DND-41 (cell line): ENCODE data around the gene DUSP1.

ENCODE experiments used
- ATAC-seq: fragments of 200-7000 bp; cut with Tn5 transposase; 3 replicates; pipeline ENCODE4 v1.9.1; 2021; ENCODE audit warnings: low read depth; ENCODE audit not compliant: insufficient read depth
- DNase-seq: peaks from one replicate; pipeline ENCODE4 v3.0.0-alpha.2; 2020
- H2AFZ ChIP-seq: 2 replicates; pipeline ENCODE4 v1.6.0; 2012; ENCODE audit warnings: low read depth, low read length
- H3K27ac ChIP-seq: 2 replicates; pipeline ENCODE4 v1.5.1; 2012; ENCODE audit warnings: low read length, inconsistent platforms
- H3K27me3 ChIP-seq: fragments of 200-600 bp; sonication (generic); 2 replicates; pipeline ENCODE4 v1.6.0; 2012; ENCODE audit warnings: low read length, mild to moderate bottlenecking, inconsistent platforms; ENCODE audit not compliant: insufficient read depth, poor library complexity
- H3K36me3 ChIP-seq: 2 replicates; pipeline ENCODE4 v1.5.1; 2012; ENCODE audit warnings: low read length, inconsistent platforms; ENCODE audit not compliant: insufficient read depth
- H3K4me1 ChIP-seq: 2 replicates; pipeline ENCODE4 v1.5.1; 2012; ENCODE audit warnings: mild to moderate bottlenecking, low read length; ENCODE audit not compliant: insufficient read depth
- H3K4me2 ChIP-seq: 2 replicates; pipeline ENCODE4 v1.6.0; 2012; ENCODE audit warnings: mild to moderate bottlenecking, moderate library complexity, low read length, inconsistent platforms; ENCODE audit not compliant: insufficient read depth
- H3K4me3 ChIP-seq, 2 experiments: fragments of 200-600 bp in 1 of 2; shearing (Covaris generic) in 1 of 2; 2 replicates each; pipeline ENCODE4 v1.5.1; 2012 to 2016; ENCODE audit warnings: inconsistent platforms in 2 of 2, low read length in 2 of 2, mild to moderate bottlenecking in 2 of 2, low read depth in 1 of 2, moderate library complexity in 1 of 2
- H3K79me2 ChIP-seq: 2 replicates; pipeline ENCODE4 v1.6.0; 2012; ENCODE audit warnings: low read length, inconsistent platforms; ENCODE audit not compliant: insufficient read depth
- H3K9ac ChIP-seq: 2 replicates; pipeline ENCODE4 v1.6.0; 2012; ENCODE audit warnings: low read depth, mild to moderate bottlenecking, inconsistent platforms, low read length, moderate library complexity
- H3K9me3 ChIP-seq: 2 replicates; pipeline ENCODE4 v1.5.1; 2012; ENCODE audit warnings: low read length, moderate library complexity, mild to moderate bottlenecking, inconsistent platforms; ENCODE audit not compliant: insufficient read depth, severe bottlenecking
- H4K20me1 ChIP-seq: 2 replicates; pipeline ENCODE4 v1.6.0; 2012; ENCODE audit warnings: low read length; ENCODE audit not compliant: insufficient read depth
- EZH2 ChIP-seq: IDR thresholded peaks from 3 replicates; pipeline ENCODE4 v1.6.1; 2012; ENCODE audit warnings: borderline replicate concordance, low read depth, mild to moderate bottlenecking, moderate library complexity, low read length, inconsistent platforms; ENCODE audit not compliant: severe bottlenecking
- TF ChIP-seq, protein P1 (sequence below): IDR thresholded peaks from 2 replicates; pipeline ENCODE4 v1.5.1; 2012; ENCODE audit warnings: borderline replicate concordance, low read length, moderate library complexity, mild to moderate bottlenecking; ENCODE audit not compliant: poor library complexity, severe bottlenecking; ENCODE audit errors: extremely low read depth

The DUSP1 gene

DNA sequence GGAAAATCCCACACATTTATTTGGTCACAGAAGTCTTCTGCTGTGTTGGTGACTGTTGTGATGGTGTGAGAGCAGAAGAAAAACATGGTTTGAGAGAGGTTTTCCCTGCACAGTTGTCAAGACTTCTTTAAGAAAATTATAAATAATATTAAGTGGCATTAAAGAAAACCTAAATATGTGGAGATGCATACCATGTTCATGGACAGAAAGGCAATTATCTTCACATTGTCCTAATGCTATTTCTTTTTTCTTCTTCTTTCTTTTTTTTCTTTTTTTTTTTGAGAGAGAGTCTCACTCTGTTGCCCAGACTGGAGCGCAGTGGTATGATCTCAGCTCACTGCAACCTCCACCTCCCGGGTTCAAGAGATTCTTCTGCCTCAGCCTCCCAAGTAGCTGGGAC is 38.8 kb upstream of the DUSP1 start:
- Histone ChIP-seq H3K36me3 (no peaks in the 10 kb centered on the region), H4K20me1 (no peaks in the 10 kb centered on the region), H3K4me2 (no peak overlapping the region), H3K4me1 (no peaks in the 10 kb centered on the region), H3K9ac (no peak overlapping the region), H3K4me3 (no peak overlapping the region), H3K27me3 (no peaks in the 10 kb centered on the region), H3K27ac (no peak overlapping the region), H3K79me2 (no peaks in the 10 kb centered on the region), H2AFZ (no peak overlapping the region), H3K9me3 (no peaks in the 10 kb centered on the region)
- DNase-seq: no peak
- ATAC-seq: no peak
- TF ChIP-seq, protein P1, sequence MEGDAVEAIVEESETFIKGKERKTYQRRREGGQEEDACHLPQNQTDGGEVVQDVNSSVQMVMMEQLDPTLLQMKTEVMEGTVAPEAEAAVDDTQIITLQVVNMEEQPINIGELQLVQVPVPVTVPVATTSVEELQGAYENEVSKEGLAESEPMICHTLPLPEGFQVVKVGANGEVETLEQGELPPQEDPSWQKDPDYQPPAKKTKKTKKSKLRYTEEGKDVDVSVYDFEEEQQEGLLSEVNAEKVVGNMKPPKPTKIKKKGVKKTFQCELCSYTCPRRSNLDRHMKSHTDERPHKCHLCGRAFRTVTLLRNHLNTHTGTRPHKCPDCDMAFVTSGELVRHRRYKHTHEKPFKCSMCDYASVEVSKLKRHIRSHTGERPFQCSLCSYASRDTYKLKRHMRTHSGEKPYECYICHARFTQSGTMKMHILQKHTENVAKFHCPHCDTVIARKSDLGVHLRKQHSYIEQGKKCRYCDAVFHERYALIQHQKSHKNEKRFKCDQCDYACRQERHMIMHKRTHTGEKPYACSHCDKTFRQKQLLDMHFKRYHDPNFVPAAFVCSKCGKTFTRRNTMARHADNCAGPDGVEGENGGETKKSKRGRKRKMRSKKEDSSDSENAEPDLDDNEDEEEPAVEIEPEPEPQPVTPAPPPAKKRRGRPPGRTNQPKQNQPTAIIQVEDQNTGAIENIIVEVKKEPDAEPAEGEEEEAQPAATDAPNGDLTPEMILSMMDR: no peak
- TF ChIP-seq EZH2: no peak

DNA sequence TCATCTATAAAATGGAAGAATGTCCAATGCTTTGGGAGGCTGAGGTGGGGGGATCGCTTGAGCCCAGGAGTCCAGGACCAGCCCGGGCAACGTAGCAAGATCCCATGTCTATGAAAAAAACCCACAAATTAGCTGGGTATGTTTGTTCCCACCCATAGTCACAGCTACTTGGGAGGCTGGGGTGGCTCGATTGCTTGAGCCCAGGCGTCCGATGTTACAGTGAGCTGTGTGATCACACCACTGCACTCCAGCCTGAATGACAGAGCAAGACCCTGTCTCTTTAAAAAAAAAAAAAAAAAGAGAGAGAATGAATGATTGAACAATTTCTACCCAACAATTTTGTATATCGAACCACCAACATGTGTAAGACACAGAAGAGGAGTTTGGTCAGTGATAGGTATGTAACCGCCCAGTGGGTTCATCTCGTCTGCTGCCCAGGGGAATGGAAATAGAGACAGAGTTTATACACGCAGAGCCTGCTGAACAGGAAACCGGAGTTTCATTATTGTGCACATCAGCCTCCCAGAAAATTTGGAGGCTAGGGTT is 36.8 kb upstream of the DUSP1 start:
- H3K36me3 ChIP-seq: no peaks in the 10 kb centered on the region
- H3K27ac ChIP-seq: no peak overlapping the region
- H3K79me2 ChIP-seq: no peaks in the 10 kb centered on the region
- DNase-seq (no peak), ATAC-seq (no peak)
- no peaks in the 10 kb centered on the region for H4K20me1 ChIP-seq
- H3K9me3 ChIP-seq: no peaks in the 10 kb centered on the region
- H3K4me2 ChIP-seq: no peak overlapping the region
- H3K9ac ChIP-seq: no peak overlapping the region
- no peak overlapping the region for H2AFZ ChIP-seq
- no peaks in the 10 kb centered on the region for H3K4me1 ChIP-seq
- H3K4me3 ChIP-seq: no peak overlapping the region
- H3K27me3 ChIP-seq: no peaks in the 10 kb centered on the region
- TF ChIP-seq, protein P1: no peak

DNA sequence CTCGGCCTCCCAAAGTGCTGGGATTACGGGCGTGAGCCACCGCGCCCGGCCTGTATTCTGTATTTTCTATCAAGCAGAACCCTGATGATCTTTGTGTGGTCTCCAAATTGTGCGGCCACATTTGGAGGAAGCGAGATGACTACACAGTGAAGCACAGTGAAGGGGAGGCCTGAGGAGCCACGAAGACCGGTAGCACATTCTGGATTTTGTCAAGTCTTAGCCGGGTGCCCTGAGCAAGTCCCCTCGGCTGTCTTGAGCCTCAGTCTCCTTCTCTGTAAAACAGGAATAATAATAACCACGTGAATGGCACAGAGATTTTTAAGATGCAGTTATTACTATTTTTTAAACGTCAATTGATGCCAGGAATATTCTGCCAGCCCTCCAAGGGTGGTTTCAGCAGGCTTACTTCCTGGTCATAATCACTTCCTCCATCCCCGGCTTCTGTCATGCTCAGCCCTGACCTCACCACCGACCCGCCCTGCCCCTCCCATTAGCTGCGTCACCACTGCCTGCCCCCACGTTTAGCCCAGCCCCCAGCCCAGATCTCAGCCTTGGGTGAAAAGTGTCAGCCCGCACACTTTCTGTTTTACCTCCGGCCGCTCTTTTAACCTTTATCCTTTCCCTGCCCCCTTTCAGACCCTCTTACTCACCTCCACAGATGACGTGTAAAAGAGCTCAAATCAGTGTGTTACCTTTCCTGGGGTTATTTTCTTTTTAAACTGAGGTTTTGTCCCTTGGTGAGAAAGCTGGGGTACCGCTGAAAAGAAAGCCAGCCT is 36.1 kb upstream of the DUSP1 start:
- H3K27ac ChIP-seq: no peak overlapping the region

More for the DNA sequence above, 36.1 kb upstream of the DUSP1 start:
- Histone ChIP-seq H2AFZ (no peak overlapping the region), H3K9ac (no peak overlapping the region), H3K4me2 (no peak overlapping the region), H4K20me1 (no peaks in the 10 kb centered on the region), H3K36me3 (no peaks in the 10 kb centered on the region), H3K4me3 (no peak overlapping the region), H3K4me1 (no peaks in the 10 kb centered on the region), H3K9me3 (no peaks in the 10 kb centered on the region), H3K79me2 (no peaks in the 10 kb centered on the region), H3K27me3 (no peaks in the 10 kb centered on the region)
- DNase-seq (no peak), ATAC-seq (no peak)
- TF ChIP-seq, protein P1: no peak
- TF ChIP-seq EZH2: no peak
